Choroid plexus epithelial cell (primary cell): ENCODE data around the gene APOA5.
"Not testable (repeated sequence)": the region's sequence is repeated elsewhere in the genome, so short reads cannot be mapped to it uniquely, and the experiment has no call there.

ENCODE experiments used
- DNase-seq: peaks from one replicate; pipeline ENCODE4 v3.0.0-alpha.2; 2010; ENCODE audit warnings: low read depth
- H3K4me3 ChIP-seq: 2 replicates; pipeline ENCODE4 v1.5.1; 2011; ENCODE audit warnings: low read depth, mild to moderate bottlenecking, control low read depth, low read length, moderate library complexity
- CTCF ChIP-seq: conservative IDR thresholded peaks from 2 replicates; pipeline ENCODE4 v1.5.1; 2011; ENCODE audit warnings: low read depth, mild to moderate bottlenecking, control low read depth, inconsistent platforms, low read length, moderate library complexity

APOA5 gene

GRCh38 chr11:116771935-116772334, 19.7 kb downstream of the APOA5 start:
- TF ChIP-seq CTCF: no peak
- no peak for DNase-seq
- peak overlapping the region; percentile 96 for H3K4me3 ChIP-seq

GRCh38 chr11:116762132-116762531, 29.5 kb downstream of the APOA5 start:
- no peak for TF ChIP-seq CTCF

GRCh38 chr11:116756044-116756443, 35.6 kb downstream of the APOA5 start:
- H3K4me3 ChIP-seq, DNase-seq: not testable (repeated sequence)

More at GRCh38 chr11:116762132-116762531, 29.5 kb downstream of the APOA5 start:
- no peak overlapping the region for H3K4me3 ChIP-seq
- no peak for DNase-seq

- H3K4me3 ChIP-seq: no peak overlapping the region
- no peak for DNase-seq
- TF ChIP-seq CTCF: no peak
Measured at GRCh38 chr11:116750070-116750718, 41.5 kb downstream of the APOA5 start.

- TF ChIP-seq CTCF: no peak
- H3K4me3 ChIP-seq: no peak overlapping the region
- peak; percentile 55 for DNase-seq
Measured at GRCh38 chr11:116742104-116742503, 49.6 kb downstream of the APOA5 start.

GRCh38 chr11:116740741-116741140, 50.9 kb downstream of the APOA5 start:
- TF ChIP-seq CTCF: no peak
- DNase-seq: peak; percentile 8

More at GRCh38 chr11:116740741-116741140, 50.9 kb downstream of the APOA5 start:
- H3K4me3 ChIP-seq: no peak overlapping the region
